ENCODE results near the gene TAS2R8. TPM values are rescaled to one million over a fixed set of nuclear protein-coding genes. Genes with fewer than 3 reads are reported as not detected.

Gene TAS2R8
- total and polyA plus RNA-seq, 10 of the 15 experiments (the other 5 are each of a cell fraction or from before 2014, with no cell fraction given): not detected

DNA sequence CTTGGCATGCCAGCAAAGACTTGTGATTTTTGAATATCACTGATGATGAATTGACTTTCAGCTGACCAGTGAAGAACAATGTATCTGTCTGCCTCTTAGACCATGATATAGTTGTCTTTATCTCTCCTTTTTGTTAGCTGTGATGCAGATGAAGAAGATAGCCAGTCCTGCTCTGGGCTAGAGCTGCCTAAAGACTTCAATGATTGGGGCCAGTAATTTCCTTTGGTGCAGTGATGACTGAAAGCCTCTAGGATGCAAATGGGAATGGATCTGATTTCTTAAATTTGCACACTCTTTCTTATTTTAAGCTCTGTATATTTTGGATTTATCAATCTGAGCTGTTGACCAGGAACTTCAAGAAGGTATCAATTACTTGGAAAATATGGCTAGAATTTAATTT lies 3.0 kb upstream of the TAS2R8 start, which contains the start of gene TAS2R9:
TSS of gene TAS2R9 (minus strand) at position 101 of the 400 bp plus-strand sequence. CDS start at position 8, 93 bp downstream.
- RAD21 ChIA-PET (ENCODE audit: unreplicated experiment): interaction anchor here (1.0 kb wide), 1 partner anchor 389 kb away, joined by 3 read pairs; no protein-coding TSS in a partner anchor

DNA sequence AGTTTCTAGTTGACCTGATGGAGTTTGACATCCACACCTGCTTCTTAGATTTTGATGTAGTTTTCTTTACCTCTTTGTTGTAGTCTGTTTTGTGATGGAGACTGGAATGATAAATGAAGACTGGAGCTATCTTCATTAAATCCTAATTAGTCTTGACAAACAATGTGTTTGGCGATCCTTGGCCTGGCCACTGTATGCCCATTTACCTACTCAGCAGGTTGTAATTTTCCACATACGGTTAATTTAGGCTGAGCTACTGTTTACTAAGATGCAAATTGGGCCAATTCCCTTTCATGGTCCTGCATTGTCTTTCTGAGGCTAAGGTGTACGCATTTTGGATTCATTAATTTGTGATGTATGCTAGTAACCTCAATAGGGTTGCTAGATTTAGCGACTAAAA lies 4.5 kb downstream of the TAS2R8 start, which contains the start of gene TAS2R7:
TSS of gene TAS2R7 (minus strand) at position 41 of the 400 bp plus-strand sequence. CDS start 57 bp downstream, outside the sequence.
- Histone ChIP-seq H3K27me3 (replicated peaks in 1 of 2; ENCODE audit: control insufficient read depth in 2 of 2, insufficient read depth in 2 of 2, low read length in 1 of 2) (peaks cover 1 to 3% of the 10 kb centered on the region in 2 experiments; a peak in 2 of 4 replicates), H3K9ac (ENCODE audit: control insufficient read depth, insufficient read depth, low read length) (no peak within 1 kb of the TSS), H4K20me1 (ENCODE audit: control insufficient read depth, insufficient read depth) (no peaks in the 10 kb centered on the region), H3K27ac (ENCODE audit: control insufficient read depth, insufficient read depth) (no peak within 1 kb of the TSS), H3K4me2 (ENCODE audit: control insufficient read depth, insufficient read depth) (no peak within 1 kb of the TSS), H3K4me3 (no peak within 1 kb of the TSS), H3K4me1 (ENCODE audit: control insufficient read depth, insufficient read depth, low read length) (no peaks in the 10 kb centered on the region), H3K36me3 (ENCODE audit: control insufficient read depth in 2 of 2, insufficient read depth in 2 of 2, low read length in 1 of 2) (no peaks in the 10 kb centered on the region), H3K79me2 (ENCODE audit: control insufficient read depth, insufficient read depth, low read length) (no peaks in the 10 kb centered on the region), H3K9me3 (replicated peaks; ENCODE audit: control insufficient read depth, insufficient read depth, low read length) (no peaks in the 10 kb centered on the region), H2AFZ (ENCODE audit: control insufficient read depth, low read depth, low read length) (no peak within 1 kb of the TSS)
- in situ Hi-C loops (cut with MboI): no loop called here
- SMC1A ChIA-PET (ENCODE audit: uncharacterized antibody, unreplicated experiment): no interaction called here
- intact Hi-C loops (cut with micrococcal nuclease; ENCODE audit: unreplicated experiment): no loop called here
- CTCF ChIA-PET: no interaction called here
- DNase-seq (ENCODE audit: low read depth, low spot score) (no peak), FAIRE-seq (no peak), ATAC-seq (no peak)
- 40% methylated on average over 4 of the region's 4 CpGs for WGBS (ENCODE audit: insufficient coverage, insufficient replicate concordance, low lambda C conversion rate, missing lambda C conversion rate)
- no TSS peak for BruUV-seq (replicated peaks)
- POLR2A ChIA-PET: no interaction called here
- RAD21 ChIA-PET (ENCODE audit: unreplicated experiment): no interaction called here
- TF ChIP-seq ZNF274 (IDR thresholded peaks at IDR 0.05; ENCODE audit: insufficient read depth, insufficient read length): no peak
- no peak for TF ChIP-seq MEF2A (IDR thresholded peaks at IDR 0.05; ENCODE audit: insufficient read depth, low read depth, low read length)
- TF ChIP-seq, protein P1, sequence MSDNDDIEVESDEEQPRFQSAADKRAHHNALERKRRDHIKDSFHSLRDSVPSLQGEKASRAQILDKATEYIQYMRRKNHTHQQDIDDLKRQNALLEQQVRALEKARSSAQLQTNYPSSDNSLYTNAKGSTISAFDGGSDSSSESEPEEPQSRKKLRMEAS (IDR thresholded peaks at IDR 0.05; ENCODE audit: low read depth, low read length): no peak
- TF ChIP-seq SUPT20H (IDR thresholded peaks at IDR 0.05; ENCODE audit: borderline replicate concordance, control insufficient read depth, low read depth, low read length): no peak
- TF ChIP-seq RCOR1 (conservative IDR thresholded peaks at IDR 0.05; ENCODE audit: low read depth, low read length): no peak
- no peak for TF ChIP-seq BMI1 (IDR thresholded peaks at IDR 0.05; ENCODE audit: borderline replicate concordance)
- no peak for TF ChIP-seq MYC (IDR thresholded peaks at IDR 0.05; ENCODE audit: insufficient read depth, insufficient read length, insufficient replicate concordance, low read length, severe bottlenecking)
- TF ChIP-seq NR2F1 (conservative IDR thresholded peaks at IDR 0.05): no peak
- no peak for TF ChIP-seq SPI1 (IDR thresholded peaks at IDR 0.05; ENCODE audit: borderline replicate concordance, insufficient read depth, low read depth, low read length)
- TF ChIP-seq FOS (IDR thresholded peaks at IDR 0.05; ENCODE audit: borderline replicate concordance, extremely low read depth, insufficient read length): no peak
- TF ChIP-seq YY1 (IDR thresholded peaks at IDR 0.05; ENCODE audit: low read depth, low read length): no peak
- TF ChIP-seq ATF7 (IDR thresholded peaks at IDR 0.05; ENCODE audit: low read depth): no peak
- TF ChIP-seq SIN3A (IDR thresholded peaks at IDR 0.05; ENCODE audit: low read depth, low read length): no peak

More for the DNA sequence above, 3.0 kb upstream of the TAS2R8 start, which contains the start of gene TAS2R9:
- no peak within 1 kb of the TSS for H3K4me2 ChIP-seq (ENCODE audit: control insufficient read depth, insufficient read depth)
- no peak within 1 kb of the TSS for H2AFZ ChIP-seq (ENCODE audit: control insufficient read depth, low read depth, low read length)
- H3K4me1 ChIP-seq (ENCODE audit: control insufficient read depth, insufficient read depth, low read length): no peaks in the 10 kb centered on the region
- ATAC-seq (no peak), FAIRE-seq (no peak), DNase-seq (ENCODE audit: low read depth, low spot score) (no peak)
- TF ChIP-seq PAX5 (IDR thresholded peaks at IDR 0.05; ENCODE audit: borderline replicate concordance, low read depth, low read length) (no peak), IRF5 (IDR thresholded peaks at IDR 0.05; ENCODE audit: borderline replicate concordance) (no peak), TCF12 (IDR thresholded peaks at IDR 0.05; ENCODE audit: low read depth, low read length) (no peak), RBBP5 (conservative IDR thresholded peaks at IDR 0.05) (no peak)
- H3K79me2 ChIP-seq (ENCODE audit: control insufficient read depth, insufficient read depth, low read length): no peaks in the 10 kb centered on the region
- intact Hi-C loops (cut with micrococcal nuclease; ENCODE audit: unreplicated experiment) (no loop called here), in situ Hi-C loops (cut with MboI) (no loop called here)
- no peaks in the 10 kb centered on the region; a peak in 1 of 4 replicates for H3K27me3 ChIP-seq (replicated peaks in 1 of 2; ENCODE audit: control insufficient read depth in 2 of 2, insufficient read depth in 2 of 2, low read length in 1 of 2)
- no TSS peak for BruUV-seq (replicated peaks)
- no peak within 1 kb of the TSS for H3K4me3 ChIP-seq
- H4K20me1 ChIP-seq (ENCODE audit: control insufficient read depth, insufficient read depth): no peaks in the 10 kb centered on the region
- POLR2A ChIA-PET: no interaction called here
- H3K9me3 ChIP-seq (replicated peaks; ENCODE audit: control insufficient read depth, insufficient read depth, low read length): no peaks in the 10 kb centered on the region
- SMC1A ChIA-PET (ENCODE audit: uncharacterized antibody, unreplicated experiment): interaction anchor here (0.7 to 1.6 kb wide), 3 partner anchors 11 to 416 kb away, joined by 3 read pairs; no protein-coding TSS in a partner anchor
- no peak within 1 kb of the TSS for H3K9ac ChIP-seq (ENCODE audit: control insufficient read depth, insufficient read depth, low read length)
- CTCF ChIA-PET: no interaction called here
- no peak within 1 kb of the TSS for H3K27ac ChIP-seq (ENCODE audit: control insufficient read depth, insufficient read depth)
- no peaks in the 10 kb centered on the region for H3K36me3 ChIP-seq (ENCODE audit: control insufficient read depth in 2 of 2, insufficient read depth in 2 of 2, low read length in 1 of 2)
